HL-60 (cell line): ENCODE results near the gene TMEM94.

Experiments
- CTCF ChIP-seq: IDR thresholded peaks from one replicate; pipeline ENCODE4 v1.5.1; 2011; ENCODE audit warnings: low read length, control low read depth, inconsistent platforms; ENCODE audit not compliant: insufficient read depth
- POLR2AphosphoS5 ChIP-seq: IDR thresholded peaks from 2 replicates; pipeline ENCODE4 v1.6.1; 2012; ENCODE audit warnings: low read depth
- REST ChIP-seq: IDR thresholded peaks from 2 replicates; pipeline ENCODE4 v1.6.1; 2012; ENCODE audit warnings: low read depth; ENCODE audit not compliant: insufficient replicate concordance

- TF ChIP-seq POLR2AphosphoS5 = no peak
- no peak for TF ChIP-seq CTCF
- no peak for TF ChIP-seq REST
Observed at GRCh38 chr17:75450270-75450669, 6.2 kb upstream of the TMEM94 start.
